Body of pancreas (tissue), 4 donors: Measurements from ENCODE around the gene TMEM242.

ENCODE experiments used
- POLR2A ChIP-seq, 3 donors: fragments of 450-650 bp; IDR thresholded peaks; one replicate each; pipeline ENCODE4 v1.6.1; 2016; ENCODE audit warnings: antibody characterized with exemption in 3 of 3, mild to moderate bottlenecking in 2 of 3
- TF ChIP-seq, protein P1 (sequence below), 7 experiments: fragments of 450-650 bp in 4 of 7; fragments of 200-600 bp in 3 of 7; sonication (generic) in 3 of 7; IDR thresholded peaks; one replicate each; pipeline ENCODE4 v1.5.1; 2016 to 2019; ENCODE audit warnings: antibody characterized with exemption in 7 of 7

DNA sequence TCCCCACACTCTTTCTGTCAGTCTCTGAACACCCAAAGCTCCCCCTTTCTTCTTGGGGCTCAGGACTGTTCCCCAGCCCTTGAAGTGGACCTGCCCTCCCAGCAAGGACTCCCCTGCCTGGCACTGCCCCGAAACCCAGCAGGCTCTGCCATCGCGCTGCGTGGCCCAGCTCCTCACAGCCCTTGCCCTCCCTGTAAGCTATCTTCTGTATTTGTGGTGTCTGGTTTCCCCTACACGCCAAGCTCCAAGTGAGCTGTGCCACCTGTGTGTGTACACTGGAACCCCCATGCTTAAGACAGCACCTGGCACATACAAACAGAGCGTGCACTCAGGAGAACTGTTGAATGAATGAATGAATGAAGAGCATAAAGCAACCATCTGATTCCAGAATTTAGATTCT lies 57.7 kb downstream of the TMEM242 start:
- TF ChIP-seq, protein P1, sequence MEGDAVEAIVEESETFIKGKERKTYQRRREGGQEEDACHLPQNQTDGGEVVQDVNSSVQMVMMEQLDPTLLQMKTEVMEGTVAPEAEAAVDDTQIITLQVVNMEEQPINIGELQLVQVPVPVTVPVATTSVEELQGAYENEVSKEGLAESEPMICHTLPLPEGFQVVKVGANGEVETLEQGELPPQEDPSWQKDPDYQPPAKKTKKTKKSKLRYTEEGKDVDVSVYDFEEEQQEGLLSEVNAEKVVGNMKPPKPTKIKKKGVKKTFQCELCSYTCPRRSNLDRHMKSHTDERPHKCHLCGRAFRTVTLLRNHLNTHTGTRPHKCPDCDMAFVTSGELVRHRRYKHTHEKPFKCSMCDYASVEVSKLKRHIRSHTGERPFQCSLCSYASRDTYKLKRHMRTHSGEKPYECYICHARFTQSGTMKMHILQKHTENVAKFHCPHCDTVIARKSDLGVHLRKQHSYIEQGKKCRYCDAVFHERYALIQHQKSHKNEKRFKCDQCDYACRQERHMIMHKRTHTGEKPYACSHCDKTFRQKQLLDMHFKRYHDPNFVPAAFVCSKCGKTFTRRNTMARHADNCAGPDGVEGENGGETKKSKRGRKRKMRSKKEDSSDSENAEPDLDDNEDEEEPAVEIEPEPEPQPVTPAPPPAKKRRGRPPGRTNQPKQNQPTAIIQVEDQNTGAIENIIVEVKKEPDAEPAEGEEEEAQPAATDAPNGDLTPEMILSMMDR (IDR thresholded peaks at IDR 0.05) = no peak
- TF ChIP-seq POLR2A (IDR thresholded peaks at IDR 0.05) = no peak
